K562 (cell line): ENCODE data around the gene UBE2L6. TPM values are rescaled to one million over a fixed set of nuclear protein-coding genes. Genes with fewer than 3 reads are reported as not detected.

Experiments used
- ATAC-seq: fragments of 200-7000 bp; cut with Tn5 transposase; 3 replicates; pipeline ENCODE4 v1.9.1; 2020; ENCODE audit warnings: moderate library complexity
- BruUV-seq: library from RNA; stranded (reverse); fragments of 400-500 nt; replicated peaks from 2 replicates; lab custom pipeline; 2021; lab: Mats Ljungman, UMichigan
- CTCF ChIA-PET: fragments of 300-600 bp; formaldehyde crosslinking; extraction: SDS; loops from one replicate; lab custom pipeline; 2021; ENCODE audit warnings: low intra/inter-chr PET ratio; lab: Yijun Ruan, JAX
- POLR2A ChIA-PET: fragments of 300-600, 350-650 bp; sonication (Branson Sonifier 250); formaldehyde crosslinking; extraction: SDS; loops from one replicate; lab custom pipeline; 2021; ENCODE audit warnings: antibody characterized with exemption, inconsistent platforms; lab: Yijun Ruan, JAX
- DNase-seq, 4 experiments: peaks; one replicate each; pipeline versions ENCODE4 v3.0.0 to v3.0.0-alpha.2; 2011 to 2018; ENCODE audit warnings: low spot score in 3 of 4, mixed read lengths in 3 of 4; ENCODE audit errors: extremely low read depth in 1 of 4
- FAIRE-seq: peaks from 2 replicates; lab custom pipeline; 2011; peaks lifted over from hg19 to GRCh38; lab: Jason Lieb, UNC
- H2AFZ ChIP-seq: 2 replicates; pipeline ENCODE4 v1.6.0; 2011; ENCODE audit warnings: low read depth, low read length, control low read depth, inconsistent platforms
- H3K27ac ChIP-seq: fragments of 200-600 bp; 3 replicates; pipeline ENCODE4 v1.8.0; 2011; ENCODE audit warnings: low read depth, mild to moderate bottlenecking, control low read depth, inconsistent platforms, low read length, moderate library complexity, mixed read lengths; ENCODE audit errors: extremely low read depth
- H3K27me3 ChIP-seq, 2 experiments: fragments of 300-600 bp in 1 of 2; 2 replicates in 1 of 2; 3 replicates in 1 of 2; pipeline versions ENCODE4 v1.6.0 to v1.8.0; 2011; ENCODE audit warnings: inconsistent platforms in 2 of 2, low read length in 2 of 2, mild to moderate bottlenecking in 1 of 2, mixed read lengths in 1 of 2, moderate library complexity in 1 of 2; ENCODE audit not compliant: control insufficient read depth in 2 of 2, insufficient read depth in 2 of 2
- H3K36me3 ChIP-seq: fragments of 300-600 bp; 3 replicates; pipeline ENCODE4 v1.8.0; 2011; ENCODE audit warnings: mild to moderate bottlenecking, low read length, inconsistent platforms; ENCODE audit not compliant: control insufficient read depth, insufficient read depth
- H3K4me1 ChIP-seq, 2 experiments: fragments of 200-600 bp in 1 of 2; replicated peaks in 1 of 2; 2 replicates in 1 of 2; 3 replicates in 1 of 2; pipeline versions ENCODE4 v1.5.1 to v1.8.0; 2011; ENCODE audit warnings: inconsistent platforms in 2 of 2, low read length in 2 of 2, mild to moderate bottlenecking in 1 of 2, mixed read lengths in 1 of 2, moderate library complexity in 1 of 2; ENCODE audit not compliant: control insufficient read depth in 2 of 2, insufficient read depth in 2 of 2
- H3K4me2 ChIP-seq: 2 replicates; pipeline ENCODE4 v1.6.1; 2011; ENCODE audit warnings: low read length, control low read depth, inconsistent platforms, mixed read lengths; ENCODE audit not compliant: insufficient read depth
- H3K4me3 ChIP-seq: fragments of 200-600 bp; sonication (generic), shearing (Covaris generic); 2 replicates; pipeline ENCODE4 v1.5.1; 2016; ENCODE audit warnings: control low read depth, inconsistent platforms
- H3K79me2 ChIP-seq: fragments of 200-600 bp; 3 replicates; pipeline ENCODE4 v1.8.0; 2011; ENCODE audit warnings: low read length, inconsistent platforms; ENCODE audit not compliant: control insufficient read depth, insufficient read depth
- H3K9ac ChIP-seq, 2 experiments: 2 replicates each; pipeline versions ENCODE4 v1.6.0 to v1.6.1; 2011; ENCODE audit warnings: low read depth in 2 of 2, low read length in 2 of 2, control low read depth in 1 of 2, inconsistent platforms in 1 of 2, mild to moderate bottlenecking in 1 of 2, mixed read lengths in 1 of 2; ENCODE audit not compliant: insufficient read depth in 1 of 2
- H3K9me1 ChIP-seq: one replicate; pipeline ENCODE4 v1.6.0; 2011; ENCODE audit warnings: inconsistent platforms, mild to moderate bottlenecking, low read length, moderate library complexity; ENCODE audit not compliant: control insufficient read depth, insufficient read depth
- H3K9me3 ChIP-seq: replicated peaks from 2 replicates; pipeline ENCODE4 v1.5.1; 2011; ENCODE audit warnings: low read depth, low read length, inconsistent platforms; ENCODE audit not compliant: control insufficient read depth, insufficient read depth
- H4K20me1 ChIP-seq: replicated peaks from 2 replicates; pipeline ENCODE4 v1.6.1; 2011; ENCODE audit warnings: low read length, inconsistent platforms, mixed read lengths; ENCODE audit not compliant: control insufficient read depth, insufficient read depth
- CREB1 ChIP-seq, 2 experiments: sonication (generic) in 1 of 2; formaldehyde crosslinking in 1 of 2; IDR thresholded peaks; 2 replicates each; pipeline versions ENCODE4 v1.6.1 to v1.8.0; 2012 to 2022; ENCODE audit warnings: inconsistent platforms in 1 of 2, mild to moderate bottlenecking in 1 of 2, missing genetic modification reagents in 1 of 2, moderate library complexity in 1 of 2
- SREBF2 ChIP-seq: sonication (generic); formaldehyde crosslinking; IDR thresholded peaks from 2 replicates; pipeline ENCODE4 v1.4.0; 2020; ENCODE audit warnings: mild to moderate bottlenecking, missing genetic modification reagents
- WGBS: fragments of 100-300 bp; shearing (Covaris generic); methylation state at CpG from one replicate; pipeline ENCODE4 v1.1.6; 2016; ENCODE audit warnings: low coverage, mixed read lengths; ENCODE audit not compliant: insufficient coverage; ENCODE audit errors: missing lambda C conversion rate; 5-methylcytosine and 5-hydroxymethylcytosine counted together
- in situ Hi-C: fragments of 300-500 bp; cut with MboI; formaldehyde crosslinking; loops from 4 replicates; pipeline ENCODE4 v1.15.0; 2018; ENCODE audit warnings: inconsistent platforms, mixed read lengths
- intact Hi-C: fragments of 100-400 bp; cut with micrococcal nuclease; formaldehyde crosslinking; loops from 2 replicates; pipeline ENCODE4 v1.14.2; 2022
- polyA plus RNA-seq, 8 experiments: library from polyadenylated mRNA; depleted of rRNA in 4 of 8; stranded (reverse) in 5 of 8; unstranded in 3 of 8; fragments of >200 nt; fragmentation: Nextera tagmentation in 2 of 8; fragmentation: Illumina TruSeq in 1 of 8; extraction: Ambion mirVana in 2 of 8; extraction: Trizol in 1 of 8; gene quantifications; 2 replicates each; pipeline versions ENCODE4 v1.2.1 to v1.2.3, GENCODE V29; 2011 to 2014; ENCODE audit warnings: inconsistent platforms in 1 of 8, missing spikeins in 1 of 8
- total RNA-seq, 7 experiments: library from RNA; depleted of rRNA in 6 of 7; stranded (reverse); fragments of >200 nt in 6 of 7; fragmentation: Illumina TruSeq in 2 of 7; extraction: Trizol in 2 of 7; gene quantifications; 2 replicates each; pipeline versions ENCODE4 v1.2.1 to v1.2.3, GENCODE V29; 2011 to 2021; ENCODE audit warnings: low replicate concordance in 1 of 7

Gene UBE2L6
- total and polyA plus RNA-seq, 9 of the 15 experiments (the other 6 are each of a cell fraction or from before 2014, with no cell fraction given), result 5.9 to 24.9 (median 9.7) TPM

DNA sequence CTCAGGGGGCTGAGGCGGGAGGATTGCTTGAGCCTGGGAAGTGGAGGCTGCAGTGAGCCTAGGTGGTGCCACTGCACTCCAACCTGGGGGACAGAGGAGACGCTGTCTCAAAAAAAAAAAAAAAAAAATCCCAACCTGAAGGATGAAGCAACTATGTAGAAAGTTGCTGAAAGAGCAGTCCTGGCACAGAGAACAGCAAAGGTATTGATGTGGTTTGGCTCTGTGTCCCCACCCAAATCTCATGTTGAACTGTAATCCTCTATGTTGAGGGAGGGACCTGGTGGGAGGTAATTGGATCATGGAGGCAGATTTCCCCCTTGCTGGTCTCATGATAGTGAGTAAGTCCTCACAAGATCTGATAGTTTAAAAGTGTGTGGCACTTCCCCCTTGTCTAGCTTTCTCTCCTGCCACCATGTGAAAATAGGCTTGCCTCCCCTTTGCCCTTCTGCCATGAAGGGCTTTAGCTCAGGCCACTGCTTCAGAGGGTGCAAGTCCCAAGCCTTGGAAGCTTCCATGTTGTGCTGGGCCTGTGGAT is 19.3 kb upstream of the UBE2L6 start:
- H2AFZ ChIP-seq, result no peak overlapping the region
- CTCF ChIA-PET, result no interaction called here

GRCh38 chr11:57585301-57585700 is 17.8 kb upstream of the UBE2L6 start:
- intact Hi-C loops, result no loop called here
- no peaks in the 10 kb centered on the region for H3K36me3 ChIP-seq
- CTCF ChIA-PET, result no interaction called here
- TF ChIP-seq CREB1 (IDR thresholded peaks at IDR 0.05) (no peak), CREB1 (CRISPR knock-in tag; IDR thresholded peaks at IDR 0.05) (no peak)
- TF ChIP-seq, all 486 proteins: peak for 0
- DNase-seq (no peak), FAIRE-seq (no peak), ATAC-seq (no peak)
- H3K9me1 ChIP-seq, result no peaks in the 10 kb centered on the region
- H3K27me3 ChIP-seq, result peaks cover 0 to 11% of the 10 kb centered on the region in 2 experiments; a peak in 3 of 5 replicates
- H3K4me3 ChIP-seq, result no peak overlapping the region
- no peaks in the 10 kb centered on the region for H3K79me2 ChIP-seq
- H2AFZ ChIP-seq, result no peak overlapping the region
- in situ Hi-C loops, result no loop called here
- no peaks in the 10 kb centered on the region for H3K4me1 ChIP-seq
- H4K20me1 ChIP-seq, result no peaks in the 10 kb centered on the region
- no TSS peak for BruUV-seq
- H3K9ac ChIP-seq, result no peak overlapping the region
- H3K27ac ChIP-seq, result no peak overlapping the region
- POLR2A ChIA-PET, result no interaction called here
- H3K9me3 ChIP-seq, result no peaks in the 10 kb centered on the region
- H3K4me2 ChIP-seq, result no peak overlapping the region

More for the DNA sequence above, 19.3 kb upstream of the UBE2L6 start:
- POLR2A ChIA-PET, result no interaction called here
- Histone ChIP-seq H3K79me2 (no peaks in the 10 kb centered on the region), H3K27me3 (peaks cover 5 to 19% of the 10 kb centered on the region in 2 experiments; a peak in 3 of 5 replicates), H4K20me1 (no peaks in the 10 kb centered on the region), H3K9me1 (no peaks in the 10 kb centered on the region), H3K9ac (no peak overlapping the region), H3K4me1 (no peaks in the 10 kb centered on the region), H3K4me3 (no peak overlapping the region), H3K27ac (no peak overlapping the region)
- WGBS, result no CpG with 5 or more reads among the region's 2 CpGs
- intact Hi-C loops, result no loop called here
- FAIRE-seq, result no peak
- BruUV-seq, result no TSS peak
- in situ Hi-C loops, result no loop called here
- TF ChIP-seq SREBF2 (CRISPR knock-in tag), result no peak
- TF ChIP-seq, all 486 proteins: peak for 0
- H3K4me2 ChIP-seq, result no peak overlapping the region
- no peaks in the 10 kb centered on the region for H3K36me3 ChIP-seq
- DNase-seq (no peak), ATAC-seq (no peak)
- no peaks in the 10 kb centered on the region for H3K9me3 ChIP-seq
